GM10266 (cell line): ENCODE data around the gene SLC36A4.

Source experiments
- DNase-seq: peaks from one replicate; pipeline ENCODE4 v3.0.0; 2012; ENCODE audit errors: extremely low spot score
- TF ChIP-seq, protein P1 (sequence below): IDR thresholded peaks from 2 replicates; pipeline ENCODE4 v1.5.1; 2012; ENCODE audit warnings: mild to moderate bottlenecking, low read depth; ENCODE audit not compliant: control insufficient read depth, insufficient read depth; ENCODE audit errors: missing control alignments

Gene SLC36A4

DNA sequence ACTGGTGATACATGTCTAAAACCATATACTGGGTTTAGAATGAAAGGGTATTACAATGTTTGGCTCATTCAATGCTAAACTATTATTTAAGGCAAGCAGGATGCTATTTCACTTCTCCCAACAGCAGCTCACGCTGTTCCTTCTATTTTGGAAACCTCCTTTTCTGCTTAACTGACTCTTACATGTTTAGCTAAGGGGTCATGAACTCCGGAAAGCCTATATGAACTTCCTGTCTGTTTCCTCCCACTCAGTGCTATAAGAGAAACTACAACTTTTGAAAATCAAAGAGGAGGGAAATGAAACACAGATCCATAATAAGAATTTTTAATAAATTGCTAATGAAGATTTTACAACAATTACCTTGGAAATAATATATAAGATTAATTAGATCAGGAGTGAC is 30.9 kb downstream of the SLC36A4 start:
- TF ChIP-seq, protein P1, sequence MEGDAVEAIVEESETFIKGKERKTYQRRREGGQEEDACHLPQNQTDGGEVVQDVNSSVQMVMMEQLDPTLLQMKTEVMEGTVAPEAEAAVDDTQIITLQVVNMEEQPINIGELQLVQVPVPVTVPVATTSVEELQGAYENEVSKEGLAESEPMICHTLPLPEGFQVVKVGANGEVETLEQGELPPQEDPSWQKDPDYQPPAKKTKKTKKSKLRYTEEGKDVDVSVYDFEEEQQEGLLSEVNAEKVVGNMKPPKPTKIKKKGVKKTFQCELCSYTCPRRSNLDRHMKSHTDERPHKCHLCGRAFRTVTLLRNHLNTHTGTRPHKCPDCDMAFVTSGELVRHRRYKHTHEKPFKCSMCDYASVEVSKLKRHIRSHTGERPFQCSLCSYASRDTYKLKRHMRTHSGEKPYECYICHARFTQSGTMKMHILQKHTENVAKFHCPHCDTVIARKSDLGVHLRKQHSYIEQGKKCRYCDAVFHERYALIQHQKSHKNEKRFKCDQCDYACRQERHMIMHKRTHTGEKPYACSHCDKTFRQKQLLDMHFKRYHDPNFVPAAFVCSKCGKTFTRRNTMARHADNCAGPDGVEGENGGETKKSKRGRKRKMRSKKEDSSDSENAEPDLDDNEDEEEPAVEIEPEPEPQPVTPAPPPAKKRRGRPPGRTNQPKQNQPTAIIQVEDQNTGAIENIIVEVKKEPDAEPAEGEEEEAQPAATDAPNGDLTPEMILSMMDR = no peak
- DNase-seq = no peak

DNA sequence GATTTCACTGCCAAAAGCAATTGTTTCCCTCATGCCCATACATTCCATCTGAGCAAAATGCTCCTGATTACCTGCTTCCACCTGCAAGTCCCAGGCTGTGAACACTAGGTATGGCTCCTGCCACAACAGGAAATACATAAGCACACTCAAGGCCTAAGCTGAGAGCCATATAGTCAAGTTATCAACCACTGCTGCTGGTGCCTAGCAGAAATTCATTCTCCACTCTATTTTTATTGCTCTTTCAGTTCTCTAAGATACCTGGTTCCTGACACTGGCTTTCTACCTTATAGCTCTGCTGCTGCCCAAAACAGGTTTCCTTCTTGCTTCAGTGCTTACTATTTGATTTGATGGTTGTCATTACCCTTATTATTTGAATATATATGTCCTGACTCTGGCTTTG is 31.6 kb downstream of the SLC36A4 start:
- TF ChIP-seq, protein P1 = no peak
- DNase-seq = no peak

DNA sequence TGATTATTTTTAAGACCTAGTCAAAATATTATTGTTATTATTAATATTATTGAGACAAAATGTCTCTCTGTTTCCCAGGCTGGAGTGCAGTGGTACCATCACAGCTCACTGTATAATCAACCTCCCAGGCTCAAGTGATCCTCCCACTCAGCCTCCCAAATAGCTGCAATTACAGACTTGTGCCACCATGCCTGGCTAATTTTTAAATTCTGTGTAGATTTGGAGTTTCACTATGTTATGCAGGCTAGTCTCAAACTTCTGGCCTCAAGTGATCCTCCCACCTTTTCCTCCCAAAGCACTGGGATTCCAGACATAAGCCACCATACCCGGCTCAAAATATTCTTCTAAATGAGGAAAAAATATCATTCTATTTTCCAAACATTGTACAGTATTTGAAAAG is 37.0 kb downstream of the SLC36A4 start:
- TF ChIP-seq, protein P1 = no peak
- DNase-seq = no peak

GRCh38 chr11:93160156-93160555 is 37.6 kb downstream of the SLC36A4 start:
- no peak for DNase-seq
- TF ChIP-seq, protein P1 = no peak

GRCh38 chr11:93159721-93160120 is 38.1 kb downstream of the SLC36A4 start:
- no peak for DNase-seq
- TF ChIP-seq, protein P1 = no peak

GRCh38 chr11:93155738-93156137 is 42.1 kb downstream of the SLC36A4 start:
- TF ChIP-seq, protein P1 = no peak
- DNase-seq = no peak

DNA sequence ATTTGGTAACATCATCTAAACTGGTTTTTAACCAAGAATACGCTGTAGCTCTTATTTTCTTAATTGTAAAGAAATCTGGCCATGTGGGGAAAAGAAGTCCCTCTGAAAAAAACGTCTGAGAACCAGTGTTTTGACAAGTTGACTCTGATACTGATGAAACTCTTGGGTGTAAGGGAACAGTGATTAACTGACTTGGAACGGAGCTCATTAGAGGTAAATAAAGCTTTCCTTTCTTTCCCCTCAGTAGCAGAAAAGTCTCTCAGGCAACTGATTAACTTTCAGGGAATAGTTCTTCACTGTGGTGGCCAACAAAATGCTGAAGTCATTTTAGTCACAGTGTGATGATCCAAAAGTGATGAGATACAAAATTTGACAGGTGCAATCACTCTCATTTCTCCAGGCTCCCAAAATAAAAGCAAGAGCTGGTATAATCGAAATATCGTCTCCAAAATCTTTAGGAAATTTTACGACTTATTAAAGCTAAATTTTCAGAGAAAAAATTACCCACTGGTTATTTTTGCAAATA is 52.3 kb downstream of the SLC36A4 start:
- TF ChIP-seq, protein P1 = no peak
- no peak for DNase-seq
